GM12801 (cell line): ENCODE measurements around the gene SEZ6.

Experiments
- CTCF ChIP-seq: IDR thresholded peaks from one replicate; pipeline ENCODE4 v1.5.1; 2011; ENCODE audit warnings: control low read depth; ENCODE audit not compliant: insufficient read length; ENCODE audit errors: extremely low read depth

The SEZ6 gene

GRCh38 chr17:29046473-29046839 is 40.6 kb upstream of the SEZ6 start:
- TF ChIP-seq CTCF: no peak

GRCh38 chr17:29045734-29046472 is 40.1 kb upstream of the SEZ6 start:
- no peak for TF ChIP-seq CTCF

GRCh38 chr17:29045026-29045425 is 39.2 kb upstream of the SEZ6 start:
- TF ChIP-seq CTCF: no peak

GRCh38 chr17:29043539-29044145 is 37.8 kb upstream of the SEZ6 start:
- TF ChIP-seq CTCF: no peak

- no peak for TF ChIP-seq CTCF
Measured at GRCh38 chr17:29042679-29043538, 37.1 kb upstream of the SEZ6 start, which contains the start of gene PIPOX. Gene PIPOX, plus strand, starts transcription at chr17:29043141. Its CDS starts 85 bp downstream, at chr17:29043226.

- no peak for TF ChIP-seq CTCF
Measured at GRCh38 chr17:29042026-29042678, 36.3 kb upstream of the SEZ6 start.

GRCh38 chr17:29041571-29041970 is 35.7 kb upstream of the SEZ6 start:
- no peak for TF ChIP-seq CTCF
